Fibroblast of gingiva (primary cell): ENCODE measurements around the gene MICU2.

Source experiments
- DNase-seq: peaks from one replicate; pipeline ENCODE4 v3.0.0-alpha.2; 2011; ENCODE audit warnings: low read depth

MICU2 gene

DNA sequence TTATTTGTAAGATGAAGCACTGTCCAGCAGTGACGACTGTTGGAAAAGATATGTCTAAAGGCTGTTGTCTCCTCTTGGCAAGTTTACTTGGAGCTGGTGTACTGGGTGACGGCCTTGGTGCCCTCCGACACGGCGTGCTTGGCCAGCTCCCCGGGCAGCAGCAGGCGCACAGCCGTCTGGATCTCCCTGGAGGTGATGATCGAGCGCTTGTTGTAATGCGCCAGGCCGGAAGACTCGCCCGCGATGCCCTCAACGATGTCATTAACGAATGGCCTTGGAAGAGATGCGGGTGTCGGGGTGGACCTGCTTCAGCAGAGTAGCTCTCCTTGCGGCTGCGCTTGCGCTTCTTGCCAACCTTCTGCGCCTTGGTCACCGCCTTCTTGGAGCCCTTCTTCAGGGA, 120.2 kb downstream of the MICU2 start:
- DNase-seq = no peak

DNA sequence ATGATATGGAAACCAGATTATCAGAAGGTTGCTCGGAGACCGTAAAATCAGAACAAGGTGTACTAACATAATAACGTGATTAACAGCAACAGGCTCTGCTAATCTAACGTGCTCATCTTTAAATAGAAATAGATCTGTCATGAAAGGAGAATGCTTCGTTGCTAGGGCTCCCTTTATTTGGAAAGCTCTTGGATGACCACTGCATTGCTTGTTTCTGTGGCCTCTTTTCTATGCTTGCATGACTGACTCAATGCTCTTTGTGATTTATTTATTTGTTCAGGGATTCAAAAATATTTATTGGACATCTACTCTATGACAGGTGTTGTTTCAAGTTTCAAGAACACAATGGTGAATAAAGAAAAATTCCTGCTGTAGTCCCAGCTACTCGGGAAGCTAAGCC, 122.6 kb downstream of the MICU2 start:
- no peak for DNase-seq

GRCh38 chr13:21478881-21479808, 124.8 kb downstream of the MICU2 start:
- DNase-seq = peak; percentile 68

GRCh38 chr13:21476893-21477472, 127.0 kb downstream of the MICU2 start:
- DNase-seq = peak; percentile 69

- no peak for DNase-seq
Observed at GRCh38 chr13:21475115-21475514, 128.9 kb downstream of the MICU2 start.

DNA sequence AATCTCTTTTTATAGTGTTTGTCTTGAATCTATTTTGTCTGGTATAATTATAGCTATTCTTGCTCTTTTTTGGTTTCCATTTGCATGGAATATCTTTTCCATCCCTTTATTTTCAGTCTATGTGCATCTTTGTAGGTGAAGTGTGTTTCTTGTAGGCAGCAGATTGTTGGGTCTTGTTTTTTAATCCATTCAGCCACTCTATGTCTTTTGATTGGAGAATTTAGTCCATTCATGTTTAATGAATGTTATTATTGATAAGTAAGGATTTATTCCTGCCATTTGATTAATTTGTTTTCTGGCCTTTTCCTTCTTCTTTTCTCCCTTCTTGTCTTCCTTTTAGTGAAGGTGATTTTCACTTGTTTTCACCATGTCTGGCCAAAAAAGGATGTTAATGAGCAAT, 133.2 kb downstream of the MICU2 start:
- no peak for DNase-seq

GRCh38 chr13:21466527-21466926, 137.4 kb downstream of the MICU2 start:
- no peak for DNase-seq

DNA sequence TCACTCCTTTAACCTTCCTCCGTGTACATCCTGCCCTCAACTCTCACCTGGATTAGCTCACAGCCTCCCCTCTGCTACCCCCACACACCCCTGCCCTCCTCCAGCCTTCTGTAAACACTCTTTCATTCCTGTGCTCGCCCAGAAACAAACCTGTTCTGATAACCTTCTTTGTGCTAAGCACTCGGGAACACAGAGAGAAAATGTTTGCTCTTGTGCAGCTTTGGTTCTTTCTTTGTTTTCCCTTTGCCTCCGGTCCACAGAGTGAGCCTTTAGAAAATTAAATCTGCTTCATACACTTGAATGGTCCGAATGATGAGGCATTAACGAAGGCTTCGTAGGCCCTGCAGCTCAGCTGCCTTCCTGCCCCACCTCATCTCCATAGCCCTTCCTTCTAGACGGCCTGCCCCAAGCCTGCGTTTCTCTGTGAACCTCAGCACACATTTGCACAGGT, 138.2 kb downstream of the MICU2 start:
- no peak for DNase-seq

DNA sequence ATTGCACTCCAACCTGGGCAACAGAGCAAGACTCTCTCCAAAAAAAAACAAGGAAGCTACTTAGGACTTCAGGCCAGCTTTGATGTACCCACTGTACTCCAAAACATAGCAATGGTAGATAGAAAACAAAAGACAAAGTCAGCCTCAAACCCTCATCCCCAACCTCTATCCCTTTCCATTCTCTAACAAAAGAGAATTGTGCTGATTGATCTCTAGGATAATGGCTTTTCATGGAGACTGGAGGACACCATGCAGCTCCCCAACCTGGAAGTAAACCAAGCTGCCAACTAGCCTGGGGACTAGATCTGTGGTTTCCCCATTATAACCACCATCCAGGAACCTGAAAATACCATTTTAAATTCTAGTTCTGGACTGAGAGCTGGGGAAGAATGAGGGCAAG, 140.5 kb downstream of the MICU2 start:
- DNase-seq = no peak

DNA sequence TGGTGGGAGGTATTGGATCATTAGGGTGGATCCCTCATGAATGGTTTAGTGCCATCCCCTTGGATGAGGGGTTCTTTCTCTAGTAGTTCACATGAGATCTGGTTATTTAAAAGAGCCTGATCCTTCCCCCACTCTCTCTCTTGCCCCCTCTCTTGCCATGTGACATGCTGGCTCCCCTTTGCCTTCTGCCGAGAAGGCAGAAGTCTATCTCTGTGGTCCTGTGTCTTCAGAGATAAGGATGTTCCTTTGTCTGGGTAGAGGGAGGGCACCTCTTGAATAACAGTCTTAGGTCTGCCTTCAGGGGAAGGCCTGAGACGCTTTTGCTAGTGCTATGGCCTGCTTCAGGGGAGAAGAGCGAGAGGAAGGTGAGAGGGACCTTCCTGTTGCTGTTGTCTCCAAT, 142.8 kb downstream of the MICU2 start:
- DNase-seq = no peak

GRCh38 chr13:21458813-21459701, 144.9 kb downstream of the MICU2 start, which contains the start of gene ZDHHC20:
Gene ZDHHC20, minus strand, starts transcription at chr13:21459303. Its CDS starts 132 bp downstream, at chr13:21459171.
- DNase-seq = peak; percentile 83

DNA sequence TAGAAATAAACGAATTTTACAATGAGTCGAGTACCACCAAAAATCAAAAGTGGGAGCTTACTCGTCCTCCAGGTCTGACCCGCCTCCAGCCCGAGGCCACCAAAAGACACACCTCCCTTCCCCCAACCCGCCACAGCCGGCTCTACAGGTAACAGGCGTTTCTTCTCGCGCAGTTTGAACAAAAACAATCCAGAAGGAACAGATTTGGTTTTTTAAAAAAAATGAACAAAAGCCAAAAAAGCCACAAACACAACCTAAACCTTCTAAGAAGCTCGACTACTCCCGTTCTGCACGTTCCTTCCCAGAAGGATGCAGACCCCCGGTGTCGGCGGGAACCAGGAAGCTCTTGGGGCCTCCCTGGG, 145.5 kb downstream of the MICU2 start:
- DNase-seq = no peak

DNA sequence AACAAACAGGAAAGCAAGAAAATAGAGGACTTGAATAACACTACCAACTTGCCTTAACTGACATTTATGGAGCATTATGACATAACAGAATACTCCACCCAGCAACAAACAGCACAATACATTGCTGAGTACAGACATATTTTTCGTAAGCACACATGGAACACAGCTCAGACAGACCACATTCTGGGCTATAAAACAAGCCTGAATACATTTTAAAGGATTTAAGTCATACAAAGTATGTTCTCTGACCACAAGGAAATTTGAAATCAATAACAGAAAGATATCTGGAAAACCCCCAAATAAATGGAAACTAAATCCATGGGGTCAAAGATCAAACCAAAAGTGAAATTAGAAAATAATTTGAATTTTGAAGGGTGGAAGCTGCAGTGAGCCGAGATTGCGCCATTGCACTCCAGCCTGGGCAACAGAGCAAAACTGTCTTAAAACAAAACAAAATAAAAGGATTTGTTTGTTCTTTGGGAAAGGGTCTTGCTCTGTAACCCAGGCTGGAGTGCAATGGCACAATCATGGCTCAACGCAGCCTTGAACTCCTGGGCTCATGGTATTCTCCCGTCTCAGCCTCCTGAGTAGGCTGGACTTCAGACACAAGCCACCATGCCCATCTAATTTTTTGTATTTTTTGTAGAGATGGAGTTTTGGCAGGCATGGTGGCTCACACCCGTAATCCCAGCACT, 150.4 kb downstream of the MICU2 start:
- peak; percentile 64 for DNase-seq

DNA sequence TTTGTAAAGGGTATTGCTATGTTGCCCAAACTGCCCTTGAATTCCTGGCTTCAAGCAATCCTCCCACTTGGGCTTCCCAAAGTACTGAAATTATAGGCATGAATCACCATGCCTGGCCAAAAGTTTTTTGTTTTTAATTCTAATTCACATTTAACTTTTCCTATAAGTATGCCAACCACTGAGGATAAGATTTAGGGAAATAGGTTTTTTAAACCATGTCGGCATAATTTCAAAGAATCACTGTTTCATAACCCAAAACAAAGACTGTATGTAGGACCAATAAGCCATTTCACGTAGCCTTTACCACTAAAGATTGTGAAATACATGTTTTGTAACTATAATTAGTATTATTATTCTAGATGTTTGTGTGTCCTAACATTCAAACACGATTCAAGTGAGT, 153.0 kb downstream of the MICU2 start:
- no peak for DNase-seq

GRCh38 chr13:21446656-21447055, 157.3 kb downstream of the MICU2 start:
- DNase-seq = no peak

DNA sequence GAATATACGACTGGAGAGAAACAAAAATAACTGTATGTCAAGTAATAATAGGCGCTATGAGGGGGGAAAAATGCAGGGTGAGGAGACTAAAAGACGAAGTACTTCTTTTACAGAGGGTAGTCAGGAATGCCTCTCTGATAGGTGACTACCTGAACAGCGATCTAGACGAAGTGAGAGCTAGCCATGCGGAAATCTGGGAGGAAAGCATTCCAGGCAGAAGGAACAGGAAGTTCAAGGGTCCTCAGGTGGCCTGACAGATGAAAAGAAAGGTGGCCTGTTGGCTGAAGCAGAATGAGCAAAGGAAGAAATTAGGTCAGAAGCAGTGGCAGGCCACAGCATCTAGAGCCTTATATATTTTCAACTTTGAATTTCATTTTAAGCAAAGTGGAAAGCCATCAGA, 158.2 kb downstream of the MICU2 start:
- no peak for DNase-seq

GRCh38 chr13:21443171-21443570, 160.8 kb downstream of the MICU2 start:
- no peak for DNase-seq
